ENCODE data around the gene KIF26B.
"Not testable (repeated sequence)": the region's sequence is repeated elsewhere in the genome, so short reads cannot be mapped to it uniquely, and the experiment has no call there.

The KIF26B gene

GRCh38 chr1:245154429-245155271 lies at the start of gene KIF26B:
Gene KIF26B, plus strand, starts transcription at chr1:245154985. Its CDS starts 440 bp downstream, at chr1:245155425.
- DNase-seq, result no peak

GRCh38 chr1:245105042-245105441 lies 49.7 kb upstream of the KIF26B start:
- DNase-seq, result no peak

- no peak for DNase-seq
Observed at GRCh38 chr1:245105815-245106410, 48.9 kb upstream of the KIF26B start.

- no peak for DNase-seq
Observed at GRCh38 chr1:245107776-245108114, 47.0 kb upstream of the KIF26B start.

GRCh38 chr1:245108246-245108645 lies 46.5 kb upstream of the KIF26B start:
- no peak for DNase-seq

- DNase-seq, result no peak
Observed at GRCh38 chr1:245108909-245109308, 45.9 kb upstream of the KIF26B start.

GRCh38 chr1:245110406-245110805 lies 44.4 kb upstream of the KIF26B start:
- DNase-seq, result no peak

GRCh38 chr1:245111073-245111472 lies 43.7 kb upstream of the KIF26B start:
- no peak for DNase-seq

- no peak for DNase-seq
Observed at GRCh38 chr1:245113649-245114048, 41.1 kb upstream of the KIF26B start.

- no peak for DNase-seq
Observed at GRCh38 chr1:245116131-245116530, 38.7 kb upstream of the KIF26B start.

GRCh38 chr1:245116751-245117150 lies 38.0 kb upstream of the KIF26B start:
- DNase-seq, result no peak

- no peak for DNase-seq
Observed at GRCh38 chr1:245118066-245118465, 36.7 kb upstream of the KIF26B start.

- no peak for DNase-seq
Observed at GRCh38 chr1:245118806-245119205, 36.0 kb upstream of the KIF26B start.

- no peak for DNase-seq
Observed at GRCh38 chr1:245121523-245121922, 33.3 kb upstream of the KIF26B start.

- no peak for DNase-seq
Observed at GRCh38 chr1:245124241-245124640, 30.5 kb upstream of the KIF26B start.

GRCh38 chr1:245124644-245125043 lies 30.1 kb upstream of the KIF26B start:
- DNase-seq, result no peak

- DNase-seq, result no peak
Observed at GRCh38 chr1:245126530-245126929, 28.3 kb upstream of the KIF26B start.

- no peak for DNase-seq
Observed at GRCh38 chr1:245128381-245129101, 26.2 kb upstream of the KIF26B start.

- DNase-seq, result no peak
Observed at GRCh38 chr1:245129319-245130240, 25.2 kb upstream of the KIF26B start.

- DNase-seq, result not testable (repeated sequence)
Observed at GRCh38 chr1:245130281-245131025, 24.3 kb upstream of the KIF26B start.

- no peak for DNase-seq
Observed at GRCh38 chr1:245131026-245131393, 23.8 kb upstream of the KIF26B start.

- DNase-seq, result no peak
Observed at GRCh38 chr1:245132771-245133170, 22.0 kb upstream of the KIF26B start.

Measured in CD4-positive, alpha-beta T cell treated with Interleukin-1 beta for 1 hour (primary cell).